Measurements from ENCODE around the gene USP6NL.

GRCh38 chr10:11600280-11600679, 11.2 kb downstream of the USP6NL start:
- TF ChIP-seq CTCF (IDR thresholded peaks at IDR 0.05) (no peak), POLR2A (IDR thresholded peaks at IDR 0.05) (no peak)

Data from uterus (tissue), 2 donors.